Osteoblast (primary cell): Measurements from ENCODE around the gene SIN3A. TPM values are rescaled to one million over a fixed set of nuclear protein-coding genes. Genes with fewer than 3 reads are reported as not detected.

Experiments used
- DNase-seq: peaks from one replicate; pipeline ENCODE4 v3.0.0; 2011; ENCODE audit warnings: low spot score, mixed read lengths; ENCODE audit not compliant: insufficient read length; ENCODE audit errors: missing footprints
- H2AFZ ChIP-seq: 2 replicates; pipeline ENCODE4 v1.6.0; 2011; ENCODE audit warnings: mild to moderate bottlenecking, low read length
- H3K27ac ChIP-seq: 2 replicates; pipeline ENCODE4 v1.5.1; 2011; ENCODE audit warnings: mild to moderate bottlenecking, low read depth, low read length, moderate library complexity
- H3K27me3 ChIP-seq: 2 replicates; pipeline ENCODE4 v1.6.0; 2012; ENCODE audit warnings: mild to moderate bottlenecking, control low read depth, inconsistent platforms, low read length, moderate library complexity; ENCODE audit not compliant: insufficient read depth
- H3K36me3 ChIP-seq: 2 replicates; pipeline ENCODE4 v1.5.1; 2011; ENCODE audit warnings: mild to moderate bottlenecking, low read length, control low read depth, moderate library complexity; ENCODE audit not compliant: insufficient read depth
- H3K4me1 ChIP-seq: 2 replicates; pipeline ENCODE4 v1.5.1; 2011; ENCODE audit warnings: mild to moderate bottlenecking, low read length, control low read depth, moderate library complexity; ENCODE audit not compliant: insufficient read depth
- H3K4me2 ChIP-seq: 2 replicates; pipeline ENCODE4 v1.6.0; 2011; ENCODE audit warnings: mild to moderate bottlenecking, low read length; ENCODE audit not compliant: insufficient read depth
- H3K4me3 ChIP-seq: fragments of 200-600 bp; sonication (generic); 3 replicates; pipeline ENCODE4 v1.5.1; 2012; ENCODE audit warnings: mild to moderate bottlenecking, low read length, inconsistent platforms; ENCODE audit not compliant: insufficient read depth
- H3K79me2 ChIP-seq: 2 replicates; pipeline ENCODE4 v1.6.0; 2012; ENCODE audit warnings: mild to moderate bottlenecking, low read length, control low read depth, inconsistent platforms; ENCODE audit not compliant: insufficient read depth
- H3K9me3 ChIP-seq: 2 replicates; pipeline ENCODE4 v1.5.1; 2011; ENCODE audit warnings: low read depth, low read length, control low read depth
- H4K20me1 ChIP-seq: 2 replicates; pipeline ENCODE4 v1.6.0; 2012; ENCODE audit warnings: mild to moderate bottlenecking, low read length, control low read depth; ENCODE audit not compliant: insufficient read depth
- total RNA-seq: library from RNA; depleted of rRNA; stranded (reverse); fragments of >200 nt; gene quantifications from 2 replicates; pipeline ENCODE4 v1.2.3, GENCODE V29; 2012
- TF ChIP-seq, protein P1 (sequence below): IDR thresholded peaks from 2 replicates; pipeline ENCODE4 v1.5.1; 2011; ENCODE audit warnings: mild to moderate bottlenecking, low read depth, low read length, moderate library complexity; ENCODE audit errors: extremely low read depth

Gene SIN3A
- total RNA-seq, 1 donor, result 36.2 TPM

DNA sequence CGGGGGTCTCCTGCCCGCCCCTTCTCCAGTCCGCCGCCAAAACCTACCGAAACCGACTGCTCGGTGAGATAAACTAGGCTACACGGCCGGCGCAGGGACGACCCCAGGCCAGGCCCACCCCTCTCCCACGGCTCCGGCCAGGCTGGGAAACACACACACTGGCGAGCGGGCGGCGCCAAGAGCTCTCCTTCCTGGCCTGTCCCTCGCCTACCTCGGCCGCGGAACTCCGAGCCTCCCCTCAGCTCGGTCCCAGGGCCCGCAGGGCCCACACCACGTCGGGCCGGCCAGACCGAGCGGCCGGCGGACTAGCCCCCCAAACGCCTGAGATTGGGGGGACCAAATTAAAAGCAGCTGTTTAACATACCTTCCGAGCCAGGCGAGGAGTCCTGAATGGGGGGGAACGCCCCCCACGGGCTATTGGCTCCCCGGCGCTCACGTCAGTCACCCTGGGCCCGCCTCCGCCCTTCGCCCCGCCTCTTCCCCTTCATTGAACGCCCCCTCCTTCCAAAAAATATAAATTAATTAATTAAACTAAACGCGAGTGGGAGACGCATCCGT lies 4.0 kb upstream of the SIN3A start:
- TF ChIP-seq, protein P1, sequence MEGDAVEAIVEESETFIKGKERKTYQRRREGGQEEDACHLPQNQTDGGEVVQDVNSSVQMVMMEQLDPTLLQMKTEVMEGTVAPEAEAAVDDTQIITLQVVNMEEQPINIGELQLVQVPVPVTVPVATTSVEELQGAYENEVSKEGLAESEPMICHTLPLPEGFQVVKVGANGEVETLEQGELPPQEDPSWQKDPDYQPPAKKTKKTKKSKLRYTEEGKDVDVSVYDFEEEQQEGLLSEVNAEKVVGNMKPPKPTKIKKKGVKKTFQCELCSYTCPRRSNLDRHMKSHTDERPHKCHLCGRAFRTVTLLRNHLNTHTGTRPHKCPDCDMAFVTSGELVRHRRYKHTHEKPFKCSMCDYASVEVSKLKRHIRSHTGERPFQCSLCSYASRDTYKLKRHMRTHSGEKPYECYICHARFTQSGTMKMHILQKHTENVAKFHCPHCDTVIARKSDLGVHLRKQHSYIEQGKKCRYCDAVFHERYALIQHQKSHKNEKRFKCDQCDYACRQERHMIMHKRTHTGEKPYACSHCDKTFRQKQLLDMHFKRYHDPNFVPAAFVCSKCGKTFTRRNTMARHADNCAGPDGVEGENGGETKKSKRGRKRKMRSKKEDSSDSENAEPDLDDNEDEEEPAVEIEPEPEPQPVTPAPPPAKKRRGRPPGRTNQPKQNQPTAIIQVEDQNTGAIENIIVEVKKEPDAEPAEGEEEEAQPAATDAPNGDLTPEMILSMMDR, result no peak
- H3K36me3 ChIP-seq, result peaks cover under 1% of the 10 kb centered on the region
- peak overlapping the region; percentile 97 for H3K27ac ChIP-seq
- no peaks in the 10 kb centered on the region for H3K27me3 ChIP-seq
- peaks cover 4% of the 10 kb centered on the region for H4K20me1 ChIP-seq
- H3K9me3 ChIP-seq, result no peaks in the 10 kb centered on the region
- peaks cover under 1% of the 10 kb centered on the region for H3K79me2 ChIP-seq
- peak overlapping the region; percentile 95 for H2AFZ ChIP-seq
- DNase-seq, result peak; percentile 97
- peak overlapping the region; percentile 94 for H3K4me2 ChIP-seq
- H3K4me1 ChIP-seq, result peaks cover 33% of the 10 kb centered on the region
- H3K4me3 ChIP-seq, result peak overlapping the region; percentile 93

DNA sequence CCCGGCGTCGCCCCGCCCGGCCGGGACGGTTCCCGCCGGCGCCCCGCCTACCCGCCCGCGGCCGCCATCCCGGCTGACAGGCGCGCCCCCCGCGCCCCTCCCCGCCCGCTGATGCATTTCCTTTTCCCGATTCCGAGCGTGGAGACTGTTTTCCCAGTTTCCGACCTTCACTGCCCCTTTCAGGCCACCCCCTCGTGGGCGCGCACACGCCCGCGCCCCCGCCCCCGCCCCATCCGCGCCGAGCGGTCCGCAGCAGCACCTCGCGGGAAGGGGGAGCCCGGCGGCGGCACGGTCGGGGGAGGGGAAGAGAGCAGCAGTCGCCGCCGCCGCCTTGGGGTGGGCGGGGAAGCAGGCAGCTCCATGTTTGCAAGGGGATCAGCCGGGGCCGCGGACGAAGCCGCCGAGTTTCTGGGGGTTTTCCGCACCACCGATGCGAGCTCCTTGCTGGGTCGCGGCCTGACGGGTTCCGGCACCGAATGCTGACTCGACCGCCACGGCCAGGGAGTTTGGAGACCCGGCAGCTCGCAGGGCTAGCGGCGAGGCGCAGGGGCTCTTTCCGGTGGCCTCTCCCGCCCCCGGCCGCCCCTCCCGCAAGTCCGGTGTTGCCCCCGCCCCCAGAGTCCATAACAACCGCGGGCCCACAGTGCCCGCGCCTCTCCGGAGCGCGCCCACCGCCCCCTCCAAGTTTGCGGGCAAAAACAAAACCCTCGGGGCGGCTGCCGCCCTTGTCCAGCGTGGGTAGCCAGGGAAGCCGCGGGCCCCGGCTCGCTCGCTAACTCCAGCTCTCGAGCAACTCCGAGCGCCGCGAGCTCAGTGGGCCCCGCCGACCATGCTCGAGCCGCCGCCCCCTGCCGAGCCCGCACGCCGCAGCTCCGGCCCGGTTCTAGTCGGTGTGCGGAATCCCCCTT lies 3.2 kb upstream of the SIN3A start:
- H3K36me3 ChIP-seq, result no peaks in the 10 kb centered on the region
- H3K9me3 ChIP-seq, result no peaks in the 10 kb centered on the region
- TF ChIP-seq, protein P1, result no peak
- H4K20me1 ChIP-seq, result peaks cover 12% of the 10 kb centered on the region
- H3K27me3 ChIP-seq, result no peaks in the 10 kb centered on the region
- H3K4me1 ChIP-seq, result peaks cover 37% of the 10 kb centered on the region
- peak overlapping the region; percentile 97 for H3K27ac ChIP-seq
- DNase-seq, result peak; percentile 90
- peaks cover 8% of the 10 kb centered on the region for H3K79me2 ChIP-seq
- H3K4me3 ChIP-seq, result peak overlapping the region; percentile 93
- H2AFZ ChIP-seq, result peak overlapping the region; percentile 72
- peak overlapping the region; percentile 94 for H3K4me2 ChIP-seq

DNA sequence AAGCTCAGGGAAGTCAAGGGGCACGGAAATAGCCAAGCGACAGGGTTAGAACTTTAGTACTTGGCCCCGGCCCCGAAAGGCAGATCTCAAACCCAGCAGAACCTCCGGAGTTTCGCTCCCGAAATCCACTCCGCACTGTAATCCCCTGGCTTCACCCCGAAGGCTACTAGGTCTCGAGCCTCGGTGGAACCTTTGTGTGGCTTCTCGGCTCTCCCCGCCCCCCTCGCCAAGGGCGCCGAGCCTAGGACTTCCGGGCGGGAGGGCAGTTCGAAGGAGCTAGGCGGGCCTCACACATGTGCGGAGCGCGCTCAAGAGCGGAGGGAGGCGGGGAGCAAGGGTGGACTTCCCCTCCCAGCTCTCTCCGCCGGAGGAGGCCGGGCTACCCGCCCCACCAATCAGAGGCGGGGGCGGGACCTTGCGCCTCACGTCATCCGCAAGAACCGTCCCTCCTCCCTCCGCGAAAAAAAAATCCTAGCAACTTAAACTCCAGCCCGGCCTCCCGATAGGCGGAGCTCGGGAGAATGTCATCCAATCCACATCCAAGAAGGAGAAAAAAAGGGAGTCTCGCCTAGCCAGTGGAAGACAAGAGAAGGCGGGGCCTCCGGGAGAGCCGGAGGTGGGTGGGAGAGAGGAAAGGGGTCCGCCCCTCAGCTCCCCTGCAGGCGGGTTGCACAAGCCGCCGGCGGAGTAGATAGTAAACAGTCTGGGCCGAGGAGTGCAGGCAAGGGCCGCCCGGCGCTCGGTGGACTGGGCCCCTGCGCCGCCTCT lies 2.4 kb upstream of the SIN3A start:
- no peaks in the 10 kb centered on the region for H3K9me3 ChIP-seq
- peaks cover 16% of the 10 kb centered on the region for H3K79me2 ChIP-seq
- H2AFZ ChIP-seq, result peak overlapping the region; percentile 78
- peak; percentile 99 for DNase-seq
- peak overlapping the region; percentile 73 for H3K27ac ChIP-seq
- H3K4me2 ChIP-seq, result peak overlapping the region; percentile 95
- H3K4me3 ChIP-seq, result peak overlapping the region; percentile 93
- peaks cover 40% of the 10 kb centered on the region for H3K4me1 ChIP-seq
- TF ChIP-seq, protein P1, result no peak
- H3K36me3 ChIP-seq, result no peaks in the 10 kb centered on the region
- H3K27me3 ChIP-seq, result no peaks in the 10 kb centered on the region
- peaks cover 20% of the 10 kb centered on the region for H4K20me1 ChIP-seq
